SU-DHL-6 (cell line): ENCODE measurements around the gene HMG20A.

Experiments used
- EZH2phosphoT487 ChIP-seq: fragments of 200-600 bp; sonication (generic), shearing (Covaris generic); conservative IDR thresholded peaks from 2 replicates; pipeline ENCODE4 v1.6.1; 2018; ENCODE audit warnings: mild to moderate bottlenecking, antibody characterized with exemption, low read length, moderate library complexity, mixed read lengths
- TF ChIP-seq, protein P1 (sequence below): fragments of 200-600 bp; sonication (generic); IDR thresholded peaks from one replicate; pipeline ENCODE4 v1.5.1; 2017; ENCODE audit warnings: antibody characterized with exemption, mild to moderate bottlenecking, low read length, moderate library complexity; ENCODE audit not compliant: insufficient read depth, poor library complexity, severe bottlenecking

DNA sequence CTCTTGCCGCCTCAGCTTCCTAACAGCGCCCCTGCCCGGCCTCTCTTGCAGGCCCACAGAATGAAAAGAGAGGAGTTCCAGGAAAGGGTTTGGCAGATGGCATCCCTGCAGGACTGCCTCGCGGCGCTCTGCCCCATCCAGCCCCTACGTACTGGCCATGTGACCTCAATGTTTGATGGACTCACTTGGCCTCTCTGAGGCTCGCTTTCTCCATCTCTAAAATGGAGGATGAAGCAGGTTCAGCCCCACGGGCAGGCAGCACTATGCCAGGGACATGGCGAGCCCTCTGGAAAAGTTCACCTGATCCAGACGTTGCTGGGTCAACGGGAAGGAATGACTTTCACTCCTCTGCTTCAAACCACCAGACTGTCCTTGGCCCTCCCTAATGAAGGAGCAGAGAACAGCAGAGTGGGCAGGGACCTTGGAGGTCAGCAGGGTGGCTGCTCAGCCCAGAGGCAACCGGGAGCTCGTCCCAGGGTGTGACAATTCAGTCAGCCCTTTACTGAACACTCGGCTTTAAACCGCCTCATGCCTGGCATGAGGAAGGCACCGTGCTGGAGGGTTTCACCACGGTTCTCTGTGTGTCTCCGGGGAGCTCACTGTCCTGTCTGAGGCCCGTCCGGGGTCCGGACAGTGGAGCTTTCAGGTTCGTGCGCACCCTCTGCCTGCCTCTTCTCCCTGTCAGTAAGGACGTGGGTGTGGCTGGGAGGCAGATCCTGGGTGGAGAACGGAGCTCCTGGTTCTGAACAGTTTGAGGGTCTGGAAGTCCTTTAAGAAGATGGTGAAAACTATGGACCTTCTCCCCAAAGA is 110.7 kb downstream of the HMG20A start:
- TF ChIP-seq, protein P1, sequence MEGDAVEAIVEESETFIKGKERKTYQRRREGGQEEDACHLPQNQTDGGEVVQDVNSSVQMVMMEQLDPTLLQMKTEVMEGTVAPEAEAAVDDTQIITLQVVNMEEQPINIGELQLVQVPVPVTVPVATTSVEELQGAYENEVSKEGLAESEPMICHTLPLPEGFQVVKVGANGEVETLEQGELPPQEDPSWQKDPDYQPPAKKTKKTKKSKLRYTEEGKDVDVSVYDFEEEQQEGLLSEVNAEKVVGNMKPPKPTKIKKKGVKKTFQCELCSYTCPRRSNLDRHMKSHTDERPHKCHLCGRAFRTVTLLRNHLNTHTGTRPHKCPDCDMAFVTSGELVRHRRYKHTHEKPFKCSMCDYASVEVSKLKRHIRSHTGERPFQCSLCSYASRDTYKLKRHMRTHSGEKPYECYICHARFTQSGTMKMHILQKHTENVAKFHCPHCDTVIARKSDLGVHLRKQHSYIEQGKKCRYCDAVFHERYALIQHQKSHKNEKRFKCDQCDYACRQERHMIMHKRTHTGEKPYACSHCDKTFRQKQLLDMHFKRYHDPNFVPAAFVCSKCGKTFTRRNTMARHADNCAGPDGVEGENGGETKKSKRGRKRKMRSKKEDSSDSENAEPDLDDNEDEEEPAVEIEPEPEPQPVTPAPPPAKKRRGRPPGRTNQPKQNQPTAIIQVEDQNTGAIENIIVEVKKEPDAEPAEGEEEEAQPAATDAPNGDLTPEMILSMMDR, result no peak
- TF ChIP-seq EZH2phosphoT487, result no peak
